ENCODE results near the gene CA10. TPM values are rescaled to one million over a fixed set of nuclear protein-coding genes. Genes with fewer than 3 reads are reported as not detected.

The CA10 gene
- total RNA-seq, 1 experiment from 2014 or later, result 0.46 TPM

DNA sequence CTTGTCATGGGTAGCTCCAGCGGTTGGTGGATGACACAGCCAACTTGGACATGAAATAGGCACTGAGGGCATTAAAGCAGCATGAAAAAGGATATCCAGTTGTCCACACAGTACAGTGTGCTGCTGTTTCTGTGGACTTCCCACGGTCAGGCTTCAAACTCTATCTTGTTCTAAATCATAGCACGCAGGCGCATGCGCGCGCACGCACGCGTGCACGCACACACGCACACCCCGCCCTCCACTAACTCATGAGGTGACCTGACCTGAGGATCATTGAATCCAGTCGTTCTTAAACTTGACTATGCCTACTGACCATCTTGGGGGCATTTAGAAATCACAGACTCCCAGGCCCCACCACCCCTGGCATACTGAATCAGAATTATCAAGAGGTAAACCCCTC, 361.4 kb downstream of the CA10 start:
- no peak overlapping the region; a peak in 1 of 7 replicates for H3K27ac Mint-ChIP-seq

More for the DNA sequence above, 361.4 kb downstream of the CA10 start:
- TF ChIP-seq, protein P1, sequence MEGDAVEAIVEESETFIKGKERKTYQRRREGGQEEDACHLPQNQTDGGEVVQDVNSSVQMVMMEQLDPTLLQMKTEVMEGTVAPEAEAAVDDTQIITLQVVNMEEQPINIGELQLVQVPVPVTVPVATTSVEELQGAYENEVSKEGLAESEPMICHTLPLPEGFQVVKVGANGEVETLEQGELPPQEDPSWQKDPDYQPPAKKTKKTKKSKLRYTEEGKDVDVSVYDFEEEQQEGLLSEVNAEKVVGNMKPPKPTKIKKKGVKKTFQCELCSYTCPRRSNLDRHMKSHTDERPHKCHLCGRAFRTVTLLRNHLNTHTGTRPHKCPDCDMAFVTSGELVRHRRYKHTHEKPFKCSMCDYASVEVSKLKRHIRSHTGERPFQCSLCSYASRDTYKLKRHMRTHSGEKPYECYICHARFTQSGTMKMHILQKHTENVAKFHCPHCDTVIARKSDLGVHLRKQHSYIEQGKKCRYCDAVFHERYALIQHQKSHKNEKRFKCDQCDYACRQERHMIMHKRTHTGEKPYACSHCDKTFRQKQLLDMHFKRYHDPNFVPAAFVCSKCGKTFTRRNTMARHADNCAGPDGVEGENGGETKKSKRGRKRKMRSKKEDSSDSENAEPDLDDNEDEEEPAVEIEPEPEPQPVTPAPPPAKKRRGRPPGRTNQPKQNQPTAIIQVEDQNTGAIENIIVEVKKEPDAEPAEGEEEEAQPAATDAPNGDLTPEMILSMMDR (conservative IDR thresholded peaks at IDR 0.05), result no peak
- no peaks in the 10 kb centered on the region for H3K9me3 ChIP-seq (ENCODE audit: control insufficient read depth, low read depth, low read length)
- H3K23ac ChIP-seq (ENCODE audit: insufficient read length, low read depth, low read length), result no peak overlapping the region
- no CpG with 5 or more reads among the region's 14 CpGs for WGBS (ENCODE audit: extremely low coverage, insufficient read length, low lambda C conversion rate)
- DNase-seq, result no peak
- no peak overlapping the region for H3K56ac ChIP-seq (ENCODE audit: insufficient read length, low read depth, low read length)
- Mint-ChIP-seq H3K4me3 (no peak overlapping the region), H3K36me3 (ENCODE audit: insufficient read depth in 1 of 3, low read depth in 3 of 3) (no peaks in the 10 kb centered on the region), H3K4me1 (no peaks in the 10 kb centered on the region), H3K27me3 (ENCODE audit: low read depth) (peaks cover 6% of the 10 kb centered on the region), H3K9me3 (no peaks in the 10 kb centered on the region)
- H3K4me2 ChIP-seq (ENCODE audit: insufficient read depth, insufficient read length, low read length), result no peak overlapping the region
- H2AK5ac ChIP-seq (ENCODE audit: insufficient read length, low read length), result no peak overlapping the region
- H2BK20ac ChIP-seq (ENCODE audit: low read depth, low read length, poor library complexity, severe bottlenecking), result no peak overlapping the region
- no peak overlapping the region for H3K14ac ChIP-seq (ENCODE audit: insufficient read depth, low read length)
- no peak overlapping the region for H3K4ac ChIP-seq (ENCODE audit: low read depth, low read length)
- H2AFZ ChIP-seq (ENCODE audit: low read length), result no peak overlapping the region
- no peaks in the 10 kb centered on the region for H3K79me2 ChIP-seq (ENCODE audit: insufficient read depth, low read length)
- H4K8ac ChIP-seq (replicated peaks; ENCODE audit: insufficient read length, low read depth, low read length), result no peak overlapping the region
- no peak overlapping the region for H3K27ac ChIP-seq (ENCODE audit: insufficient read length, low read depth, low read length)
- H4K5ac ChIP-seq (ENCODE audit: insufficient read length, low read depth, low read length), result no peak overlapping the region
- H3K18ac ChIP-seq (ENCODE audit: insufficient read length, low read depth, low read length), result no peak overlapping the region
- no peak overlapping the region for H2BK120ac ChIP-seq (ENCODE audit: low read depth, low read length, poor library complexity, severe bottlenecking)
- H3K4me1 ChIP-seq (ENCODE audit: insufficient read depth, low read length), result no peaks in the 10 kb centered on the region
- H2BK12ac ChIP-seq (ENCODE audit: insufficient read length, low read depth, low read length), result no peak overlapping the region
- no peak overlapping the region for H4K91ac ChIP-seq (ENCODE audit: insufficient read length, low read depth, low read length)
- H3K79me1 ChIP-seq (ENCODE audit: insufficient read depth, low read depth, low read length, poor library complexity, severe bottlenecking), result no peaks in the 10 kb centered on the region
- no peak overlapping the region for H2BK15ac ChIP-seq (ENCODE audit: low read depth, low read length)
- H3K27me3 ChIP-seq (ENCODE audit: insufficient read depth, low read length), result no peaks in the 10 kb centered on the region
- no peaks in the 10 kb centered on the region for H3K23me2 ChIP-seq (ENCODE audit: insufficient read length, low read depth, low read length, poor library complexity, severe bottlenecking)
- H3T11ph ChIP-seq (ENCODE audit: low read length), result no peak overlapping the region
- no peak overlapping the region for H2BK5ac ChIP-seq (ENCODE audit: insufficient read length, low read length)
- H4K20me1 ChIP-seq (ENCODE audit: control insufficient read depth, insufficient read depth, insufficient read length), result no peaks in the 10 kb centered on the region
- no peak overlapping the region for H3K9ac ChIP-seq (ENCODE audit: extremely low read depth, insufficient read length, low read length)

All from H9 (cell line).